LoVo (cell line): Measurements from ENCODE around the gene ACKR4.
"Not testable (repeated sequence)": the region's sequence is repeated elsewhere in the genome, so short reads cannot be mapped to it uniquely, and the experiment has no call there.

Experiments
- DNase-seq: peaks from one replicate; pipeline ENCODE4 v3.0.0-alpha.2; 2016; ENCODE audit warnings: low spot score

ACKR4 gene

DNA sequence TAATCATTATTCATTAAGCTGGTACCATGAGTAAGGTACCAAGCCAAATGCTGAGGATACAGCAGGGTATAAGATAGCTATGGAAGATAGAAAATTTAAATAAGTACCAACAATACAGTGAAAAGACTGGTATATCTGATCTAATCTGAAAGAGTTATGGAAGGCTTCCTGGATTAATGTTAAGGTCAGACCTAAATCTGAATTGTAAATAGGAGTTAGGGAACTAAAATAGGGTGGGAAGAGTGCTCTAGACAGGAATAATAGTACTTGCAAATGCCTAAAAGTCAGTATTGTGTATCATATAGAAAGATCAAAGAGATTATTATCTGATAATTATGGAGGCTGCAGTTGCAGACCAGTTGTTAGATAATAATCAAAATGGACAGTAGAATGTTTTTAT, 2.6 kb upstream of the ACKR4 start:
- no peak for DNase-seq

DNA sequence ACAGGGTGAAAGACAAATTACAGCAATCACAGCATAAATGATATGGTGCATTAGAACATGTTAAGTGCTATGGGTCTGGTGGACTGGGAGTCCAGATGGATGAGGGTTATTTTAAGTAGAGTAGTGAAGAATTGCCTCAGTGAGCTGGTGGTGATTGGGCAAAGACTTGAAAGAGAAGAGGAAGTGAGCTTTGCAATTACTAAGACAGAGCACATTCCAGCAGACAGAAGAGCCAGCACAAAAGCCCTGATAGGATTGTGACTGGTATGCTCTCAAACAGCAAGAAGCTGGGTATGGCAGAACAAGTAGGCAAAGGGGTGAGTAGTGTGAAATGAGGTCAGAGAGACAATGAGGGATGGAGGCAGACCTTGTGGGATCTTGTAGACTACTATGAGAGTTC, 2.1 kb upstream of the ACKR4 start:
- DNase-seq: no peak

DNA sequence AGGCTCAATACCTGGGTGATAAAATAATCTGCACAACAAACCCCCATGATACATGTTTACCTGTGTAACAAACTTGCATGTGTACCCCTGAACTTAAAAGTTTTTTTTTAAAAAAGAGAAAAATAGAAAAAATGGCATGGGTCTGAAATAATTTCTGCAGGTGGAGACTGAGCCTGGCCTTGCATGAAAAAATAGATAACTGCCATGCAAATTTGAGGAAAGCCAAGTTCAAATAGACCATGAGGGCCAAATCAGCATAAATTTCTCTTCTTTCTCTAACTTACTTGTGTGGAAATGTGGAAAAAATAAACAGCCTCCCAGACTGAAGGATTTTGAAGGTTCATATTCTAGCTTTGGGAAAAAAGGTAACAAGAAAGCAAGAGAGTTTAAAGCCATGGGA, 744 bp upstream of the ACKR4 start:
- no peak for DNase-seq

DNA sequence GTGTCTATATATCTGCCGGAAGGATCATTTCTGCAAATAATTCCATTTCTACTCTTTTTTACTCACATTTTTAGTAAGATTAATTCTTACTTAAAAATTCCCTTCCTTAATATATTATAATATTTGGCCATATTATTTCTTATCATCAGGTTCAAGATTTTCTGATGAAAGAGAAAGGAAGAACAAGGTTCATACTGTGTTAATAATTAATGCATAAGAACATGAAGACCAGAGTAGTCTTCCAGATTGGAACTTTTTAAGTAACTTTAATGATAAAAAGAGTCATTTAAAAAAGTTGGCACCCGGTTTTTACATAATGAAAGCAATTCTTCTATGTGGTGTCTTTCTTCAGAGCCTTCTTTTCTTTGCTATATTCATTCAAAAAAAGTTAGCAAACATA, 590 bp downstream of the ACKR4 start:
- DNase-seq: no peak

DNA sequence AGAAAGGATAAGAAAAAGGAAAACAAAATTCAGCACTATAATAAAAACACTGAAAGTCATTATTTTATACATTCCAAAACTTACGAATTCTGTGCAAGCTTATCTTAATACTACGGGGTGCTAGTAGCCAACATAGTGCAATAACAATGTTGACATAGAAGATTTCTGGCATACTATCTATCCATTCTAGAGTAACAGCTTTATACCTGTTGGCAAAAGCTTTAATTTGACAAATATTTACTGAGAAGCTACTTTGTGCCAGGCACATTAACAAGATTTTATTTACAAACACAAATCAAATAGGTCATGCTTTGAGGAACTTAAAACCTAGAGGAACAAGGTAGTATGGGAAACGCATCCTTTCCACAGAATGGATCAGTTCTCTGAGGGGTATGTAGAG, 1.1 kb downstream of the ACKR4 start:
- no peak for DNase-seq

DNA sequence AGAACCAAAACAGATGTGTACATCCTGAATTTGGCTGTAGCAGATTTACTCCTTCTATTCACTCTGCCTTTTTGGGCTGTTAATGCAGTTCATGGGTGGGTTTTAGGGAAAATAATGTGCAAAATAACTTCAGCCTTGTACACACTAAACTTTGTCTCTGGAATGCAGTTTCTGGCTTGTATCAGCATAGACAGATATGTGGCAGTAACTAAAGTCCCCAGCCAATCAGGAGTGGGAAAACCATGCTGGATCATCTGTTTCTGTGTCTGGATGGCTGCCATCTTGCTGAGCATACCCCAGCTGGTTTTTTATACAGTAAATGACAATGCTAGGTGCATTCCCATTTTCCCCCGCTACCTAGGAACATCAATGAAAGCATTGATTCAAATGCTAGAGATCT, 3.5 kb downstream of the ACKR4 start:
- DNase-seq: not testable (repeated sequence)

DNA sequence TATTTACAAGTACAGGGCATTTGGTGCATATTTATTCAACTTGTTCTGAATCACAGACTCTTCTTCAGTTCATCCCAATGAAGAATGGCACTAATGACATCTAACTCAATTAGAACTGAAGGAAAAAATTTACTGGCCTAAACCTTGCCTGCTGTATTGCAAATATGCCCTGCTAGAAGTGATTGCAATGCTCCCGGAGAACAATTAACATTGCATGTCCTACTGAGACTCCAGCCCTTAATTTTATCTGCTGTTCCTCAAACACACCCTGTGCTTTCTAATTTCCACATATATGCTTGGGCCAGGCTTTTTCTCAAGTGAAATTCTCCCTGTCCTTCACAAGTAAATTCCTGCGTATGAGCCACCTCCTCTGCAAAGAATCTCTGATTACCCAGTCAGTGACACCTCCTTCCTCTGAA, 8.3 kb downstream of the ACKR4 start:
- no peak for DNase-seq

DNA sequence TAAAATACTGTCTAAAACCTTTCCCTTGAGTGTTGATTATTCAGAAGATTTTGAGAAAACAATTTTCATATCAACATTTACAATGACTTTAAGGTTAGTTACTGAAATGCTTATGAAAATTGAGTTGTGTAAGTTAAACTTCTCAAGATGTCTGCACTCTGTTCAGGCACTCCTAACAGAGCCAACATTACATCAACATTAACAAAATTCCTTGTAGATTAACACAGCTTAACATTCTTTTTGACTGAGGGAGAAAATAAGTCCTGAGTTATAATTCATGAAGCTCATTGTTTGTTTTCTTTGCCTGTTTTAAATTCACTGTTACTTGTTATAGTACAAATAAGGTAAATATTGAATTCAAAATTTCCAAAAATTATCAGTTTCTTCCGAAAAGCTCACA, 9.0 kb downstream of the ACKR4 start:
- no peak for DNase-seq

DNA sequence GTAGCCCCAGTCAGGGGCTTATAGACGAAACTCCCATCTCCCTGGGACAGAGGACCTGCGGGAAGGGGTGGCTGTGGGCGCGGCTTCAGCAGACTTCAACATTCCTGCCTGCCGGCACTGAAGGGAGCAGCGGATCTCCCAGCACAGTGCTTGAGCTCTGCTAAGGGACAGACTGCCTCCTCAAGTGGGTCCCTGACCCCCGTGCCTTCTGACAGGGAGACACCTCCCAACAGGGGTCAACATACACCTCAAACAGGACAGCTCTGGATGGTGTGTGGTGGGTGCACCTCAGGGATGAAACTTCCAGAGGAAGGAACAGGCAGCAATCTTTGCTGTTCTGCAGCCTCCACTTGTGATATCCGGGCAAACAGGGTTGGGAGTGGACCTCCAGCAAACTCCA, 9.6 kb downstream of the ACKR4 start:
- DNase-seq: not testable (repeated sequence)

DNA sequence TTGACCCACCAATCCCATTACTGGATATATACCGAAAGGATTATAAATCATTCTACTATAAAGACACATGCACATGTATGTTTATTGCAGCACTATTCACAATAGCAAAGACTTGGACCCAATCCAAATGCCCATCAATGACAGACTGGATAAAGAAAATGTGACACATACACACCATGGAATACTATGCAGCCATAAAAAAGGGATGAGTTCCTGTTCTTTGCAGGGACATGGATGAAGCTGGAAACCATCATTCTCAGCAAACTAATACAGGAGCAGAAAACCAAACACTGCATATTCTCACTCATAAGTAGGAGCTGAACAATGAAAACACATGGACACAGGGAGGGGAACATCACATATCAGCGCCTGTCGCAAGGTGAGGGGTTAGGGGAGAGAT, 18.2 kb downstream of the ACKR4 start:
- DNase-seq: not testable (repeated sequence)

DNA sequence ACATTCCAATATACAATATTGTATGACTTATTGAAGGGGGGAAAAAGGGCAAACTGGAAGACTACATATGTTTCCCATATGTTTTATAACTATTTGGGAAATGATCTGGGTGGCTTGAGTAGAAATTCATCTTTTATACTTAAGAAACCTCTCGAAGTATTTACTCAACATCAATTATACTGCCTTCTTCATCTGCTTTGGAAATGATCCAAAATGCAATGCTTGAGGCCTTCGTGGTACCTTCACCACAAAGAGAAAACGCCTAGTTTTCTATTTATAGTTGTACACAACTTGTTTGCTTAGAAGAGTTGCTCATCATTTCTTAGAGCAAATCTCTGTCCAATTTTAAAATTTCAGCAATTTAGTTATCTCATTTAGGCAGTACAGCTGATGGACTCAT, 18.8 kb downstream of the ACKR4 start:
- DNase-seq: no peak

DNA sequence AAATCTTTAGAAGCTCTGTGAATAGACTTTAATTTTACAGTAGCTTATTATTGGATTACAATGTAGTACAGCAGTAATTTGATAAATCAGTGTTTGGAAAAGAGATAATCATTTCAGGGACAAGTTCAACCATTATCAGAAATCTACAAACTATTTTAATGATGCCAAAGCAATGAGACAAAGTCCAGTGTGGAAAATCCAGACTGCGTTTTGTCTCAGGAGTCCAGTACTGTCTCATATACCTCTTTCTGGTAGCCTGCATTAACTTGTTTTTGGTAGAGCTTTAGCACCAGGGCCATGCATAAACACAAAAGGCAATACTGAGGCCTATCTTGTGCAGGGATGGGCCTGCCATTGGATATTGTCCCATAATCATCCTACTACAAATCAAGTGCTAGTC, 19.7 kb downstream of the ACKR4 start:
- no peak for DNase-seq

DNA sequence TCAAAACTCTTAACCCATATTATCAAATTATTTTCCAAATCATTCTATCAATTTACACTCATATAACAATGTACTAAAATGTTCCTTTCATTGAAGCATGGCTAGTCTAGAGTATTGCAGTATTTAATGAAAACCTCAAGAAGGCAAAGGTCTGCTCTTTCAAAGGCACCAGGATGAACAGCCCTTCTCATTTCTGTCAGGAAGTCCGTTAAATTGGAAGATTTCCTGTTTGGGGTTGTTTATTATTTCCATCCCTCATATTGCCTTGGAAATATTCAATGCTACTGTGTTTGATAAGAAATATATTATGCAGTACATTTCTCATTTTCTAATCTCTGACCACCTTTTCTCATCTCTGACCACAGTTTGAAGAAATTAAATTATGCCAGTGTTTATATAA, 25.1 kb downstream of the ACKR4 start:
- DNase-seq: no peak

DNA sequence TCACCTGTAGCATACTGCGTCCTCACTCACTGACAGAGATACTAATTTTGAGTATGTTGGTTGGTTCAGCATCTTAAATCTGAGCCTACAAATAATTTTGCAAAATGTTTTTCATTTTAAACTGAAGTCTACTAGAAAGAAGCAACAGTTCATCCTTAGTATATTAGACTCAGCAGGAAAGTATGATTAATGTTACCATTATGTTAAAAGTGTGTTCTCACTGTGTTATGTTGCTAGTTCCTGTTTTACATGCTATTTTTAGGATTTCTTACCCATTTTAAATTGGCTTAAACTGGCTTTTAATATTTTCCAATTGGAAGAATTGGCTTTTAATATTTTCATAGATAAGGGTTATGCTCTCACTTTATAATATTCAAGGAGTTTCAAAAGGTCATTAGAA, 25.7 kb downstream of the ACKR4 start:
- no peak for DNase-seq

DNA sequence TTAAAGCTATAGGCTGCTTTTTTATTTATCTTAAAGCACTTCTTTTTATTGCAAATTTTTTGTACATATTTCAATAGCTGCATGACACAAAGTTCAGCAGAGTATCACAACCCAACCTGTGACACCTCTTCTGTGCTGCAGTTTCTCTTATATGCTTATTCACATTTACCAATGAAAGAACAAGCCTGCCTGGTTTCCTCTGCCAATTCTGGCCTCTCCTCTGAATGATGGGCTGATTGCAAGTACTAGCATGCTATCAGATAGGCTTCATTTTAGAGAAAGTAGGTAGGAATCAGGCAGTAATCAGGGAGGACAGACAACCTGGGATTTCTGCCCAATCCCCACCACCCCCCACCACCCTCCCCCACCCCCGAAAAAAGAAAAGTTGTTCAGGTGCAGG, 26.6 kb downstream of the ACKR4 start:
- no peak for DNase-seq

DNA sequence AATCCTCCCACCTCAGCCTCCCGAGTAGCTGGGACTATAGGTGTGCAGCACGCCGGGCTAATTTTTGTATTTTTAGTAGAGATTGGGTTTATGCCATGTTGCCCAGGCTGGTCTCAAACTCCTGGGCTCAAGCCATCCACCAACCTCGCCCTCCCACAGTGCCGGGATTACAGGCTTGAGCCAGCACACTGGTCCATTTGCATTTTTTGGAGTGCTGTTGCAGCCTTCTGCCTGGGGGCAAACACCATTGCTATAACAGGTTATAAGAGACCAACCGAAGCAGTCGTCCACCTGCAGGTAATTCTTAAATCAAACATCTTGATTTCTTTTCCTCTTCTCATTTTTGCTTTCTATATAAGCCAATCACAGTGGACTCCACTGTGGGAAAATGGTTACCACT, 27.7 kb downstream of the ACKR4 start:
- DNase-seq: no peak

DNA sequence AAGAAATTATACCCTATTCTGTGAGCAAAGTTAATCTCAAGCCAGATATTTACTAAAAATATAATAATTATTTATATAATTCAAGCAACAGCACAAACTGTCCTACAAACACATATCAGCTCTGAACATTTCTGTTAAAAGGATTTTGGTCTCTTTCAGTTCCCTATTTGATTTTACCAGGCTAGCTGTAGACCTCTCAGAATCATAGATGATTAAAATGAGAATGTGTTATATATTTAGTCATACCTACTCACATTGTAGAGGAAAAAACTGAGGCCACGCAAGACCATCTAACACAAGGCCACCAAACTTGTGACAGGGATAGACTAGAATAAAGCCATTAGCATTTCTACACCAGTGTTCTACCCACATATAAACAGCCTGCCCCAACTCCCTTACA, 28.5 kb downstream of the ACKR4 start:
- DNase-seq: no peak

DNA sequence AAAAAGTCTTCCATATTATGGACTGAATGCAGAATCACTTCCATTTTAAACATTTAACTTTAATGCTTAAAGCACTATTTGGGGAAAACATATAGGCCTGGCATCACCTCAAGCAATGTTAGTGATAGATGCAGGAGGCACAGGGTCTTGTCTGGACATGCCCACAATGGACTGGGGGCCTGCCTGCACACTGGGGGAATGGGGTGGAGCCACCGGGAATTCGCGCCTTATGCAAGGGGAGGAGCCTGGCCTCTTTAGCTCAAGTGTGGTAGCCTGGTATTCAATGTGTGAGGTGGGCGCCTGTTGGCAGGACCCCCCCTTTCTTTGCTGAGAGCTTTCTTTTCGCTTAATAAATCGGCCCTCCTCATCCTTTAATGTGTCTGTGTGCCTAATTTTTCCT, 29.9 kb downstream of the ACKR4 start:
- no peak for DNase-seq

DNA sequence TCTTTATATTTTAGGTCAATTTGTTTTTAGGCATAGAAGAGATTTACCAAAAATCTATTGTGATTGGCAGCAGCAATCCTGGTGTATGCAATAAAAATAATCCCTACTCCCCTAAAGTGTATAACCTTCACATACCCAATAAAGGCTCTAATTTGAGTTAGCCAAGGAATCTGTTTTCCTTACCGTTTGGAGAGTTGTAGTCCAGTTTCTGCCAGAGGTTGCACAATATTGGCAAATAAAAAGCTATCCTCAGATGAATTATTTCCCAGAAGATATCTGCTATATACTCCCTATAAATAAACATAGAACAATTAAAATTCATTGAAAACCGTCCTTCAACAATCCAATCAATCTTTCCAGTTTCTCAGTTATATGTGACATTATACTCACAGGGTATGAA, 31.1 kb downstream of the ACKR4 start:
- DNase-seq: no peak

DNA sequence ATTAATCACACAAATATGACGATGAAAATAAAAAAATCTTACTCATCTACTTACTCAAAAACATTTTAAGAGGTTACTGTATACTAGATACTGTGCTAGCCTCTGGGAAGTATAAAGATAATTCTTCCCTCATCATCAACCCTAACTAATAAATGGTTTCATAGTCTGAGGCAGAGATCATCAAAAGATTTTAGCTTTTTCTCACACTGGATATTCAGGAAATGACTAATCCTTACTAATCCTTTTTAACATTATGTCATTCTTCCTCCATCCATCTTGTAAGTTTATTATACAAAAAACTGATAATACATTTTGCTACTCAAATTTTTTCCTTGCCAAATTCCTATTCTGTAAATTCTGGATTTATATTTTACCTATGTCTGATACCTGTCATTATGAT, 32.9 kb downstream of the ACKR4 start:
- DNase-seq: no peak

DNA sequence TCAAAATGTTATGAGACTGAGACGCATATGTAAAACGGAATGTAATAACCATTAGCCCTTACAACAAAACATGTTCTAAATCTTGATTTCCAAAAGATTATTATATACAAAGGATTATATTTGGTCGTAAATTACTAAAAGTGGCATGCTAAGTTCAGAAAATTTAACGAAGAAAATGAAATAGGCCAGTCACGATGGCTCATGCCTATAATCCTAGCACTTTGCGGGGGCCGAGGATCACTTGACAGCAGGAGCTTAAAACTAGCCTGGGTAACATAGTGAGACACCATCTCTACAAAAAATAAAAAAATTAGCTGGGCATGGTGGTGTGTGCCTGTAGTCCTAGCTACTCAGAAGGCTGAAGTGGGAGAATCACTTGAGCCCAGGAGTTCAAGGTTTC, 33.5 kb downstream of the ACKR4 start:
- no peak for DNase-seq

DNA sequence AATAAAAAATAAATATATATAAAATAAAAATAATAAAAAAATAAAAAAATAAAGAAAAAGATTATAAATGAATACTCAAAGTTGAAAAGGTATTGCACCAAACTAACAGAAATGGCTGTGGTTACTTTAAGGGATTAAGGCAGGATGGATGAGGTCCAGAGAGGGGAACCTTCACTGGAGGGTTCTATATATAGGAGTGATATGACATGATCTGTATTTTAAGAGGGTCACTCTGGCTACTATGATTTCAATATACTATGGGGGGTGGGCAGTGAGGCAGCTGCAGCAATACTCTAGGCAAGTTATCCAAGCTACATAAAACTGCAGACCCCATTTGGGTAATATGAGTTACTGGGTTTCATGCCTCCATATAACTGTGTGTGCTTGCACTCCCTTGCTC, 38.0 kb downstream of the ACKR4 start:
- DNase-seq: no peak

DNA sequence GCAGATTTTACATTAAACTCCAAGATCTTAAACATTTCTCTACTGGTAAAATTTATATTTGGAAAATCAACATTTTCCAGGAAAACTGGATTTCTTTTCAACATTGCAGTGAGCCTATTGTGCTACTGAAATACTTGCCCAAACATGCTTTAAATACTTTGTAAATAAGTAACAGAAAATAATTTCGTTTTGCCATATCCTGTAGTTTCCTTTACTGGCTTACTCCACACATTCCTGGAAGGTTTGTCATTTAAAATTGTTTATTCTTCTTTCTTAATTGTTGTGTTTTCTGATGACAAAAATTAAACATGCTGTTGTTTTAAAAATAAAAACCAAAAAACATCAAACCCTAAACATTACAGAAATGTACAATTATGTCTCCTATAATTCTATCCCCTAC, 40.5 kb downstream of the ACKR4 start:
- peak; percentile 11 for DNase-seq

DNA sequence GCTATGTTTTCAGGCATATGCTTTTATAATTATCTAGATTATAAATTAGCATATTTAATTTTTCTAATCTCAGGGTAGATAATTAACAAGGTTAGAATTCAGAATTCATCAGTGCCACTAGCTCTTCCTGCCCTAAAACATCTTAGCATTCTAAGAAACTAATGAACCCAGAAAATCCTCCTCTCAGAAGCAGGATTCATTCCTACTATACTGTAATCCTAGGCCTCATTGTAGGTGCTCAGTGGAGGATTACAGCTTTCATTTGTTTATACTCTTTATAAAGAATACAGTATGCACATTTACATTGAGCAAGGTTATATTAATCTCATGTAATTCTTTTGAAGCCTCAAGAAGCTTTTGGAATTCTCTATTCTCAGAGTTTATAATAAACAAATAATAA, 41.6 kb downstream of the ACKR4 start:
- no peak for DNase-seq

DNA sequence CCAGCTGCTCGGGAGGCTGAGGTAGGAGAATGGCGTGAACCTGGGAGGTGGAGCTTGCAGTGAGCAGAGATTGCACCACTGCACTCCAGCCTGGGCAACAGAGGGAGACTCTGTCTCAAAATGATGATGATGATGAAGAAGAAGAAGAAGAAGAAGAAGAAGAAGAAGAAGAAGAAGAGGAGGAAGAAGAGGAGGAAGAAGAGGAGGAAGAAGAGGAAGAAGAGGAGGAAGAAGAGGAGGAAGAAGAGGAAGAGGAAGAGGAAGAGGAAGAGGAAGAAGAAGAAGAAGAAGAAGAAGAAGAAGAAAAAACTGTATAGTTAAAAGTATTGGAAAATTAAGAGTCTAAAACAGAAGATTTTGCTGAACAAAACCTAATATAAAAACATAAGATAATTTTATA, 44.4 kb downstream of the ACKR4 start:
- not testable (repeated sequence) for DNase-seq
